ENCODE results near the gene AHCTF1.

The AHCTF1 gene

DNA sequence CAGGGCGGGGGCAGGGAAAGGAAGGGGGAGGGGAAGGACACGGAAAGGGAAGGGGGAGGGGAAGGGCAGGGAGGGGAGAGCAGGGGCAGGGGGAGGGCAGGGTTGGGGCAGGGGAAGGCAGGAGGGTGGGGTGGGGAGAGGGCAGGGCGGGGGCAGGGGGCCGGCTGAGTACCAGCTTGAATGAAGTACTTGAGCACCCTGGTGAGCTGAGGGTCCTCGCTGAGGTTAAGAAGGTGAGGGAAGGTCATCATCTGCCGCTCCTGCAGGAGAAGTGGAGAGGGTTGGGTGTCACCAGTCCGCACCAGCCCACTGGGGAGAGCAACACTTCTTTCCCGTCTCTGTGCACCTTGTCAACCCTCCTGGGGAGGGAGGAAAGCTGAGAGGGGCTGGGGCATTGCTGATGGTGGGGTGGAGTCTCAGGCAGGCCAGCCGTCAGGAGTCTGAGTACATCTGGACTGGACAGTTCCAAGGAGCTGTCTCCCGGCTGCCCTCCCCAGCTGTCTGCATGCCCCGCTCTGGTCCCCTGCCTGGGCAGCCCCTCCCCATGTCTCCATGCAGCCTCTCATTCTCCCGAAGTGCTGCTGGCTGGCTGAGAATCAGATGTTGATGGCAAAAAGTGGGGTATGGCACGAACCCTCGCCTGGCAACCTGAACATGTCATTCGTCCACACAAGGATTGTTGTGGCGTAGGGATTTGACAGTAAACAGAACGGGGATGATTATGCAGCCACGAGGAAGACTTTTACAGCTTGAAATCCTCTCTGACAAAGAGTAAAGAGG is 137.5 kb downstream of the AHCTF1 start:
- H3K9me3 Mint-ChIP-seq = no peaks in the 10 kb centered on the region
- peaks cover under 1% of the 10 kb centered on the region for H3K4me1 Mint-ChIP-seq
- CTCF ChIA-PET = no interaction called here
- no peak overlapping the region for H3K27ac Mint-ChIP-seq
- no peak for DNase-seq
- no peaks in the 10 kb centered on the region for H3K27me3 Mint-ChIP-seq
- no peak overlapping the region for H3K4me3 Mint-ChIP-seq
- H3K36me3 Mint-ChIP-seq = no peaks in the 10 kb centered on the region

DNA sequence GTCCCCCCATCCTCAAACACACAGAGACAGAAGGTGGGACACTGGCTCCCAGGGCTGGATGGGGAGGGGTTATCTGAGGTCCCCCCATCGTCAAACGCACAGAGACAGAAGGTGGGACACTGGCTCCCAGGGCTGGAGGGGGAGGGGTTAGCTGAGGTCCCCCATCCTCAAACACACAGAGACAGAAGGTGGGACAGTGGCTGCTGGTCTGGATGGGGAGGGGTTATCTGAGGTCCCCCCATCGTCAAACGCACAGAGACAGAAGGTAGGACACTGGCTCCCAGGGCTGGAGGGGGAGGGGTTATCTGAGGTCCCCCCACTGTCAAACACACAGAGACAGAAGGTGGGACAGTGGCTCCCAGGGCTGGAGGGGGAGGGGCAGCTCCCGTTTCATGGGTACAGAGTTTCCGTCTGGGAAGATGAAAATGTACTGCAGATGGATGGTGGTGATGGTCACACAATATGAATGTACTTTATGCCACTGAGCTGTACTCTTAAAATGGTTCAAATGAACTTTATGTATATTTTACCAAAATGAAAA is 138.3 kb downstream of the AHCTF1 start:
- peaks cover 2% of the 10 kb centered on the region for H3K4me1 Mint-ChIP-seq
- no peaks in the 10 kb centered on the region for H3K27me3 Mint-ChIP-seq
- no peaks in the 10 kb centered on the region for H3K9me3 Mint-ChIP-seq
- no peaks in the 10 kb centered on the region for H3K36me3 Mint-ChIP-seq
- CTCF ChIA-PET = no interaction called here
- H3K4me3 Mint-ChIP-seq = no peak overlapping the region
- no peak overlapping the region for H3K27ac Mint-ChIP-seq
- no peak for DNase-seq

DNA sequence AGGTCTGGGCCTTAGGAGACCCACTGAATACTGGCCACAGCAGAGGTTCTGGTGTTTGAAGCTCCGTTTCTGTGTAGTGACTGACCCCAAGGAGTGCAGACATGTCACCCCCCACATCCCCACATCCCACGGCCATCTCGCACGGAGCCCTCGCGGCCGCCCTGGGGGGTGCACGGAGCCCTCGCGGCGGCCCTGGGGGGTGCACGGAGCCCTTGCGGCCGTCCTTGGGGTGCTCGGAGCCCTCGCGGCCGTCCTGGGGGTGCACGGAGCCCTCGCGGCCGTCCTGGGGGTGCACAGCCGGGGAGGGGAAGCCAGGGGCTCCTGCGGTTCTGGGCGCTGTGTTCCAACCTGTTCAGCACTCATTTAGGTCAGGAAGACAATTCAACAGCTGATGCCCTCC is 139.1 kb downstream of the AHCTF1 start:
- DNase-seq = no peak
- H3K4me1 Mint-ChIP-seq = peaks cover 2% of the 10 kb centered on the region
- H3K27me3 Mint-ChIP-seq = peaks cover 3% of the 10 kb centered on the region
- CTCF ChIA-PET = no interaction called here
- H3K36me3 Mint-ChIP-seq = no peaks in the 10 kb centered on the region
- no peak overlapping the region for H3K27ac Mint-ChIP-seq
- H3K9me3 Mint-ChIP-seq = no peaks in the 10 kb centered on the region
- no peak overlapping the region for H3K4me3 Mint-ChIP-seq

DNA sequence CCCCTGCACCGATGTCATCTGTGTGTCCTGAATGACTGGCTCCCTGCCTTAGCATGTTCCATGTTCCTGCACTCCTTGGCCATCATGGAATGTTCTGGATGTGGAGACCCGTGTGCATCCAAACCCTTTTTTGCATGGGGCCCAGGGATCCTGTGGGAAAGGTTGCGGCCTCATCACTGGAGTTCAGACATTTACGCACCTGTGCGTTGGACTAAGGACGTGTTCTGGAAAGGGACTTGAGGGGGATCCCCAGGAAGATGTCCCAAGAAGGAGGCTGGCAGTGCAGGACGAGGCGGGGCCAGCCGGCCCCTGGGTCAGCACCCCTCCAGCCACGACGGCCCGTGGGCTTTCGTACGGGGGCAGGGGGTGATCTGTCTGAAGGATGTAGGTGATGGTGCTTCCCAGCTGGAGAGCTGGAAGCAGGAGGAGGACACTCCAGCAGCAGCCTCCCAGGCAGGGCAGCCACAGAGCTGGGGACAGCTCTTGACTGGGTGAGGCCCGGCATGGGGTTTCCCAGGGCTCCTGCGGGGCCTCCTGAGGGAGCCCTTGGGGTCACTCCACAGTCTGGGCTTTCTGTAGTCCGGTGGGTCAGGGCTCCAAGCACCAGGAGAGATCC is 140.3 kb downstream of the AHCTF1 start:
- CTCF ChIA-PET = no interaction called here
- Mint-ChIP-seq H3K27ac (no peak overlapping the region), H3K36me3 (no peaks in the 10 kb centered on the region), H3K9me3 (peaks cover under 1% of the 10 kb centered on the region), H3K4me1 (peaks cover 2% of the 10 kb centered on the region), H3K4me3 (no peak overlapping the region), H3K27me3 (peaks cover 3% of the 10 kb centered on the region)
- no peak for DNase-seq

DNA sequence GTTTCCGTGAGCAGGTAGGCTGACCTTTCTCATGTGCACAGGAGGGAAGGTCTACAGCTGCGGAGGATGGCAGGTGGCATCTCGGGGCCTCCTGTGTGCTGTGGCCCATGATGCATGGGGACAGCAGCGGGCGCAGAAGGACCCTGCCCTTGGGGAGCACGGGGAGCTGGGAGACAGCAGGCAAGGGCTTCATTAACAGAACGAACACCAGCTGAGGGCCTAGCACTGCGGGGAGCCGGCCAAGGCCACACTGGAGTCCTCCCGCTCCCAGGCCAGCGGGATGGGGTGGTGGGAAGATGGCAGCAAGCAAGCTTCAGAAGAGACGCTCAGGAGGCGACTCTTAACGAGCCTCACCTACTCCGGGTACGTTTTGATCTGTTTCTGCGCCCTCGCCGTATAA is 140.9 kb downstream of the AHCTF1 start:
- no peak for DNase-seq
- Mint-ChIP-seq H3K9me3 (peaks cover 3% of the 10 kb centered on the region), H3K27me3 (peaks cover 3% of the 10 kb centered on the region), H3K4me3 (no peak overlapping the region), H3K27ac (no peak overlapping the region), H3K36me3 (no peaks in the 10 kb centered on the region), H3K4me1 (peaks cover 2% of the 10 kb centered on the region)
- CTCF ChIA-PET = no interaction called here

DNA sequence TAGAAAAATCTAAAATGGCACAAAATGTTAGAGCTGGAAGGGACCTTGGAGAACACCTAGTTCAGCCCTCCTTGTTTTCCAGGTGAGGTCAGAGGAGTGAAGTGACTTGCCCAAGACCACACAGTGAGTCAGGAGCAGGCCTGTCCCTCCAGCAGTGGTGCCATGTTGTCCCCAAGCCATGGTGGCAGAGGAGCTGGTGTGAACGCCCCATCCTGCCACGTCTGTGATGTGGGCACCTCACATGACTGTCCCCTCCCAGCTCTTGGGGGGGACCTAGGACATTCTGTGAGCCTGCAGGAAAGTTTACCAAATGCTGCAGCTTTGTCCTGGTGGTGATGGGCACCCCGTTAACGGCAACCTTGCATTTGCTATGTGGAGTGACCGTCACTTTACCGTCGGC is 141.4 kb downstream of the AHCTF1 start:
- Mint-ChIP-seq H3K36me3 (no peaks in the 10 kb centered on the region), H3K27me3 (peaks cover 5% of the 10 kb centered on the region), H3K9me3 (peaks cover 8% of the 10 kb centered on the region), H3K4me3 (no peak overlapping the region), H3K4me1 (peaks cover 2% of the 10 kb centered on the region), H3K27ac (no peak overlapping the region)
- CTCF ChIA-PET = no interaction called here
- DNase-seq = no peak

DNA sequence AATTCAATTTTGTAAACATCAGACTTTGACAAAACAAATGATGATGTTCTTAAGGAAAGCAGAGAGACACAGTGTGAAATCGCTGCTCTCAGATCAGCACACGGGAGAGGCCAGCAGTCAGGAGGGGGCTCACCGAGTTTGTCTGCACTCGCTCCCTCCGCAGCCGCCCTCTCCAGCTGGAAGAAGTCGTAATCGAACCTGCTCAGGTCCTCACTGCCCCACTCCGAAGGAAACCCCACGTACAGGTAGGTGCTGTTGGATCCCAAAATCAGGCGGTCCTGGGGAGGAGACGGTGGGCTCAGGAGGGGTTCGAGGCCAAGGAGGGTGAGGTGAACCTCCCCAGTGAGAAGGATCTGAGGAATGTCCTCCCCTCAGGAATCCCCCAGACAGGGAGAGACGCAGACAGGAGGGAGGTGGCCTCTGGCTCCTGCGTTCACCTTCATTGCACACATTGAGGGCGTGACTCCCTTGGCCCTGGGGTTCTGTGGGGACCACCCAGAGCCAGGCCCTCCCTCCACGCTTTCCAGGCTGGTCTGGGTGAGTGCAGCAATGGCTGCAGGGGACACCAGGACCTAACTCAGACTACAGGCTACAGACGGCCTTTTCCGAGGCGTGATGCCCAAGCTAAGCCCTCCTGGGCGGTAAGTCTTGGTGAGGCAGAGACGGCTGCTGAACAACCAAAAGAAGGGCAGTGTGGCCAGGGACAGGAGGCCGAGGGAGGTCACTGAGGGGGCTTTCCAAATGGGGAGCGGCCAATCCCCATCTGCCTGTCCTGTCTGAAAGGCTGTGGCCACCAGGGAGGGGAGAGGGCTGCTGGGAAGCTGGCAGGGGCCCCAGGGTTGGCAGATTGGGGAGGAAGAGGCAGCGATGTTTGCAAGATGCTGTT is 142.1 kb downstream of the AHCTF1 start:
- H3K4me1 Mint-ChIP-seq = peaks cover 8% of the 10 kb centered on the region
- no peaks in the 10 kb centered on the region for H3K36me3 Mint-ChIP-seq
- DNase-seq = no peak
- H3K27me3 Mint-ChIP-seq = peaks cover 8% of the 10 kb centered on the region
- H3K4me3 Mint-ChIP-seq = no peak overlapping the region
- CTCF ChIA-PET = no interaction called here
- no peak overlapping the region for H3K27ac Mint-ChIP-seq
- H3K9me3 Mint-ChIP-seq = peaks cover 11% of the 10 kb centered on the region
